Measurements from ENCODE around the gene POP7. TPM values are rescaled to one million over a fixed set of nuclear protein-coding genes. Genes with fewer than 3 reads are reported as not detected.
A peak's percentile ranks its signal among the peaks of the same experiment; 100 is the strongest.
"Not testable (repeated sequence)": the region's sequence is repeated elsewhere in the genome, so short reads cannot be mapped to it uniquely, and the experiment has no call there.

The POP7 gene
- total RNA-seq, 8 experiments from 2014 or later: 32.0 to 59.6 (median 38.6) TPM

GRCh38 chr7:100688326-100688860 lies 17.5 kb upstream of the POP7 start:
- Histone ChIP-seq H3K4me1 (replicated peaks in 1 of 2) (peaks cover 16 to 20% of the 10 kb centered on the region in 2 donors), H3K4me3 (no peak overlapping the region), H3K27ac (no peak overlapping the region)
- ATAC-seq (replicated peaks in 6 of 8): no peak
- WGBS, 10 experiments: 80 to 100% (median 87%) methylated on average over 1 to 3 of the region's 16 CpGs; no CpG with 5 or more reads in 5 of the 10 experiments
- in situ Hi-C loops (cut with MboI; ENCODE audit: low pct_unique_long_range_greater_than_20kb in 2 of 9, low sequenced_read_pairs in 9 of 9, unreplicated experiment in 9 of 9): no loop called here

- Histone ChIP-seq H3K4me3 (no peak overlapping the region), H3K4me1 (replicated peaks in 1 of 2) (peaks cover 17 to 20% of the 10 kb centered on the region in 2 donors), H3K27ac (no peak overlapping the region)
- in situ Hi-C loops (cut with MboI; ENCODE audit: low pct_unique_long_range_greater_than_20kb in 2 of 9, low sequenced_read_pairs in 9 of 9, unreplicated experiment in 9 of 9): no loop called here
- WGBS, 10 experiments: 82 to 100% (median 97%) methylated on average over 1 to 3 of the region's 18 CpGs; no CpG with 5 or more reads in 4 of the 10 experiments
- ATAC-seq (replicated peaks in 6 of 8): no peak
These were observed 16.4 kb upstream of the POP7 start for GRCh38 chr7:100689230-100690135.

GRCh38 chr7:100691676-100692577 lies 14.0 kb upstream of the POP7 start:
- Histone ChIP-seq H3K4me1 (replicated peaks in 1 of 2) (peaks cover 21 to 23% of the 10 kb centered on the region in 2 donors), H3K4me3 (peak overlapping the region; percentile 76 to 98 (median 98)), H3K27ac (no peak overlapping the region)
- 0 to 80% (median 44%) methylated on average over 1 to 13 of the region's 28 CpGs; no CpG with 5 or more reads in 2 of the 10 experiments for WGBS, 10 experiments
- peak; percentile 65 to 78 (median 76) for ATAC-seq (replicated peaks in 6 of 8)
- in situ Hi-C loops (cut with MboI; ENCODE audit: low pct_unique_long_range_greater_than_20kb in 2 of 9, low sequenced_read_pairs in 9 of 9, unreplicated experiment in 9 of 9): no loop called here

- WGBS, 10 experiments: 0 to 76% (median 21%) methylated on average over 1 to 5 of the region's 6 CpGs; no CpG with 5 or more reads in 2 of the 10 experiments
- Histone ChIP-seq H3K4me3 (peak overlapping the region; percentile 76 to 98 (median 98)), H3K27ac (no peak overlapping the region), H3K4me1 (replicated peaks in 1 of 2) (peaks cover 21 to 23% of the 10 kb centered on the region in 2 donors)
- no peak for ATAC-seq (replicated peaks in 6 of 8)
- in situ Hi-C loops (cut with MboI; ENCODE audit: low pct_unique_long_range_greater_than_20kb in 2 of 9, low sequenced_read_pairs in 9 of 9, unreplicated experiment in 9 of 9): no loop called here
These were observed 13.4 kb upstream of the POP7 start for GRCh38 chr7:100692578-100692961.

GRCh38 chr7:100693312-100694097 lies 12.4 kb upstream of the POP7 start:
- Histone ChIP-seq H3K27ac (peak overlapping the region; percentile 88 to 94), H3K4me3 (peak overlapping the region; percentile 76 to 98 (median 98)), H3K4me1 (replicated peaks in 1 of 2) (peaks cover 21 to 23% of the 10 kb centered on the region in 2 donors)
- 0 to 5% (median 0%) methylated on average over 1 to 15 of the region's 81 CpGs; no CpG with 5 or more reads in 2 of the 10 experiments for WGBS, 10 experiments
- in situ Hi-C loops (cut with MboI; ENCODE audit: low pct_unique_long_range_greater_than_20kb in 2 of 9, low sequenced_read_pairs in 9 of 9, unreplicated experiment in 9 of 9): no loop called here
- ATAC-seq (replicated peaks in 6 of 8): peak; percentile 38 to 63 (median 48)

GRCh38 chr7:100694098-100694745 lies 11.7 kb upstream of the POP7 start, which contains the start of gene GIGYF1:
Gene GIGYF1, minus strand, starts transcription at chr7:100694250. Its CDS starts 6,012 bp downstream, at chr7:100688238.
- peak within 1 kb of the TSS; percentile 76 to 98 (median 98) for H3K4me3 ChIP-seq
- peaks cover 21 to 23% of the 10 kb centered on the region in 2 donors for H3K4me1 ChIP-seq (replicated peaks in 1 of 2)
- peak; percentile 43 to 73 (median 62) for ATAC-seq (replicated peaks in 6 of 8)
- H3K27ac ChIP-seq: peak within 1 kb of the TSS; percentile 88 to 94
- in situ Hi-C loops (cut with MboI; ENCODE audit: low pct_unique_long_range_greater_than_20kb in 2 of 9, low sequenced_read_pairs in 9 of 9, unreplicated experiment in 9 of 9): no loop called here
- 0% methylated on average over 1 of the region's 102 CpGs; no CpG with 5 or more reads in 8 of the 10 experiments for WGBS, 10 experiments

- WGBS, 10 experiments: 17 to 100% (median 70%) methylated on average over 1 to 4 of the region's 6 CpGs; no CpG with 5 or more reads in 1 of the 10 experiments
- no peak overlapping the region for H3K4me3 ChIP-seq
- no peak overlapping the region for H3K27ac ChIP-seq
- in situ Hi-C loops (cut with MboI; ENCODE audit: low pct_unique_long_range_greater_than_20kb in 2 of 9, low sequenced_read_pairs in 9 of 9, unreplicated experiment in 9 of 9): no loop called here
- H3K4me1 ChIP-seq (replicated peaks in 1 of 2): peaks cover 20 to 21% of the 10 kb centered on the region in 2 donors
- ATAC-seq (replicated peaks in 6 of 8): no peak
These were observed 9.8 kb upstream of the POP7 start for GRCh38 chr7:100696123-100696521.

GRCh38 chr7:100699018-100699417 lies 6.9 kb upstream of the POP7 start:
- no peak overlapping the region for H3K27ac ChIP-seq
- in situ Hi-C loops (cut with MboI; ENCODE audit: low pct_unique_long_range_greater_than_20kb in 2 of 9, low sequenced_read_pairs in 9 of 9, unreplicated experiment in 9 of 9): no loop called here
- WGBS, 10 experiments: 41 to 94% (median 71%) methylated on average over 1 to 5 of the region's 6 CpGs; no CpG with 5 or more reads in 1 of the 10 experiments
- peaks cover 4% of the 10 kb centered on the region in 2 donors for H3K4me1 ChIP-seq (replicated peaks in 1 of 2)
- ATAC-seq (replicated peaks in 6 of 8): no peak
- no peak overlapping the region for H3K4me3 ChIP-seq

- H3K27ac ChIP-seq; H3K4me1 ChIP-seq (replicated peaks in 1 of 2); H3K4me3 ChIP-seq; ATAC-seq (replicated peaks in 6 of 8): not testable (repeated sequence)
- 50 to 100% (median 74%) methylated on average over 1 to 3 of the region's 3 CpGs; no CpG with 5 or more reads in 1 of the 10 experiments for WGBS, 10 experiments
- in situ Hi-C loops (cut with MboI; ENCODE audit: low pct_unique_long_range_greater_than_20kb in 2 of 9, low sequenced_read_pairs in 9 of 9, unreplicated experiment in 9 of 9): loop anchor here in 7 of 9 experiments (10.0 to 25.0 kb wide), 3 partner anchors 136 to 161 kb away; partner anchors contain the start of genes SLC12A9 (in 6 of the 7), TRIP6 (in 4 of the 7) and EPHB4 (in 1 of the 7)
These were observed 4.8 kb upstream of the POP7 start for GRCh38 chr7:100701089-100701488.

- 0% methylated on average over 1 to 5 of the region's 25 CpGs; no CpG with 5 or more reads in 6 of the 10 experiments for WGBS, 10 experiments
- in situ Hi-C loops (cut with MboI; ENCODE audit: low pct_unique_long_range_greater_than_20kb in 2 of 9, low sequenced_read_pairs in 9 of 9, unreplicated experiment in 9 of 9): loop anchor here in 7 of 9 experiments (10.0 to 25.0 kb wide), 3 partner anchors 132 to 157 kb away; partner anchors contain the start of genes SLC12A9 (in 6 of the 7), TRIP6 (in 4 of the 7) and EPHB4 (in 1 of the 7)
- Histone ChIP-seq H3K4me1 (replicated peaks in 1 of 2) (peaks cover 9 to 12% of the 10 kb centered on the region in 2 donors), H3K27ac (peak overlapping the region; percentile 94 to 98), H3K4me3 (peak overlapping the region; percentile 56 to 99 (median 77))
- ATAC-seq (replicated peaks in 6 of 8): peak; percentile 55 to 82 (median 79)
These were observed 585 bp upstream of the POP7 start for GRCh38 chr7:100705320-100705752.

Data from motor neuron (in vitro differentiated cells).